ENCODE measurements around the gene GSTM2.
A peak's percentile ranks its signal among the peaks of the same experiment; 100 is the strongest.

Gene GSTM2

DNA sequence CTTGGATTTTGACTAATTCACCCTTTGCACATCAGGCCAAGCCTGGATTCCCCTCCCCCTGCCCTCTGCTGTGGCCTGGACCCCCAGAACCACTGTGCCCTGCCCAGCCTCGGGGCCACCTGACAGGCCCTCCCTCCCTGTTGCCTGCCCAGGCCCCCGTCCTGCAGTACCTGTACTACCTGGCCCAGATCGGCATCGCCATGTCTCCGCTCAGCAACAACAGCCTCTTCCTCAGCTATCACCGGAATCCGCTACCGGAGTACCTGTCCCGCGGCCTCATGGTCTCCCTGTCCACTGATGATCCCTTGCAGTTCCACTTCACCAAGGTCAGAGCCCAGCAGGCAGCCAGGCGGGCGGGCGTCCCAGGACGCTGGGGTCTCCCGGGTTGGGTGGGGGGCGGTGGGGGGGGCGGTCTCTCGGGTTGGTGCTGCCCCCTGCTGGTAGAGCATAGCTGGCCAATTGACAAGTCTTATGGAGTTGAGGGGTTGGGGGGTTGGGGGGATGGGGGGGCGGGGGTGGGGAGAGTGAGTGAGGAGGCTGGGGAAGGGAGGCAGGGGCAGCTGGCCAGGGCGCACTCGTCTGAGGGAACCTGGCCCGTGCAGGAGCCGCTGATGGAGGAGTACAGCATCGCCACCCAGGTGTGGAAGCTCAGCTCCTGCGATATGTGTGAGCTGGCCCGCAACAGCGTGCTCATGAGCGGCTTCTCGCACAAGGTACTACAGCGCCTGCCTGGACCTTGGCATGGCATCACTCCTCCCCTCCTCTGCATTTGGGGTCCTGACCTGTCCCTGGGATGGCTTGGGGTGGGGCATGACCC, 37.6 kb upstream of the GSTM2 start:
- Histone ChIP-seq H3K4me1 (ENCODE audit: control insufficient read depth in 5 of 5, insufficient read depth in 5 of 5, low read length in 5 of 5) (peaks cover 0 to 9% (median 9%) of the 10 kb centered on the region in 5 donors), H3K9ac (ENCODE audit: low read length in 5 of 5) (no peak overlapping the region), H3K4me3 (ENCODE audit: low read depth in 1 of 5, low read length in 5 of 5) (no peak overlapping the region), H3K9me3 (ENCODE audit: control insufficient read depth in 5 of 5, low read length in 5 of 5) (no peaks in the 10 kb centered on the region), H3K36me3 (ENCODE audit: control insufficient read depth in 5 of 5, insufficient read depth in 5 of 5, low read length in 5 of 5) (peaks cover 0 to 62% (median 50%) of the 10 kb centered on the region in 5 donors), H3K27ac (ENCODE audit: low read depth, low read length) (no peak overlapping the region), H3K27me3 (ENCODE audit: control insufficient read depth in 5 of 5, insufficient read depth in 4 of 5, low read length in 5 of 5) (no peaks in the 10 kb centered on the region)

DNA sequence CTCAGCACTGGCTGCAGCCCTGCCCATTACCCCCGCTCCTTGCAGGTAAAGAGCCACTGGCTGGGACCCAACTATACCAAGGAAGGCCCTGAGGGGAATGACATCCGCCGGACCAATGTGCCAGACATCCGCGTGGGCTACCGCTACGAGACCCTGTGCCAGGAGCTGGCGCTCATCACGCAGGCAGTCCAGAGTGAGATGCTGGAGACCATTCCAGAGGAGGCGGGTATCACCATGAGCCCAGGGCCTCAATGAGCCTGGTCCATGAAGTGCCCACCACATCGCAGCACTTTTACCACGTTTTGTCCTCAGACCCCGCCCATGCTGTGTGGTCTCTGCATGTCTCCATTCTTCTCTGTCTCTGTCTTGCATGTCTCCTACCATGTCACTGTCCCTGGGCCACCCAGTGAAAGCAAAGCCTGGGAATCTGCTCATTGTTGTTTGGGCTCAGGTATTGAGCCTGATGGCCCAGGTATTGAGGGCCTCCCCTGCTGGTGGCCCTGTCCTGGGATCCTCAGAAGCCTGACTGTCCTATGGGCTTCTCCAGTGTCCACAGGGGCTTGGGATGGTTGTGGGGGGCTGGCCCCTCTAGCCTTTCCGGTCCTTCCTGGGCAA, 36.9 kb upstream of the GSTM2 start:
- no peaks in the 10 kb centered on the region for H3K9me3 ChIP-seq (ENCODE audit: control insufficient read depth in 5 of 5, low read length in 5 of 5)
- peaks cover 0 to 59% (median 50%) of the 10 kb centered on the region in 5 donors for H3K36me3 ChIP-seq (ENCODE audit: control insufficient read depth in 5 of 5, insufficient read depth in 5 of 5, low read length in 5 of 5)
- no peak overlapping the region for H3K4me3 ChIP-seq (ENCODE audit: low read depth in 1 of 5, low read length in 5 of 5)
- H3K9ac ChIP-seq (ENCODE audit: low read length in 5 of 5): no peak overlapping the region
- no peaks in the 10 kb centered on the region for H3K27me3 ChIP-seq (ENCODE audit: control insufficient read depth in 5 of 5, insufficient read depth in 4 of 5, low read length in 5 of 5)
- H3K4me1 ChIP-seq (ENCODE audit: control insufficient read depth in 5 of 5, insufficient read depth in 5 of 5, low read length in 5 of 5): peaks cover under 1 to 5% (median 4%) of the 10 kb centered on the region in 5 donors
- H3K27ac ChIP-seq (ENCODE audit: low read depth, low read length): no peak overlapping the region

DNA sequence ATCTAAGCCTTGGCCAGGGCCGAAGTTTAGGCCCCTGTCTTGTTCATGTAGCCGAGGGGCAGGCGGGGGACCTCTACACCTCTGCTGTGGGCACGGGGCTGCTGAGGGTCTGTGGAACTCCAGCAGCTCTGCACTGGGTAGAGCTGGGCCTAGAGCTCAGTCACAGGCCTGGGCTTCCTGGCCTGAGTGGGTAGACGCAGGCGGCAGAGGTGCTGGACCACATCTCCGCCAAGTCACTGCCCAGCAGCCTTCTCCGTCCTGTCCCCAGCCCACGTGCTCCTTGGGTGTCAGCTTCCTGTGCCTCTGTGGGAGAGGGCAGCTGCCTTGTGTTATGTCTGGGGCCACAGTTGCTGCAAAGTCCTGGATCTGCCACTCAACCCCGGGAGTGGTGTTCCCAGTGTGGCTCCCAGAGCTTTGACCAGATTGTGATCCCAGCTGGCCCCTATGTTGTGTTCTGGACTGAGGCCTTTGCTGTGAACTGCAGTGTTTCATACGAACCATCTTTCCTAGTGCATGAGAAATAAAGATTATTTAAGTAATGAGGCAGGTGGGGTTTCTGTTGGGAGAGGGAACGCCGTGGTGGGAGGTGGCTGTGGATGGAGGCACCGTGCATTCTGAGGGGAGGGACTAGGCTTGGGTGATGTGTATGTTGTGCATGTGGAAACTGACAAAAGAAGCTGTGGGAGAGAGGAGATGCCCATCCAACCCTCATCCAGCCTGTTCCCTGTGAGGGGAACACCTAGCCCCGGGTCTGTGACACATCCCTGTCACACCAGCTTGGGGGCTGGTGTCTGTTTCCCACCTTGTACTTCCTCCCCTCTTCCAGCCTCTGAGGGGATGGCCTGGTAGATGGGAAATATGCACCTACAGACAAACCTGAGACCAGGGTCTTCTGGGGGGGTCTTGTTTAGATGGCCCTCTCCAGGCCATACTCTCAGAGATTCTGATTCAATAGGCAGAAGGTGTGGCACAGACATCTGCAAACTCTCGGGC, 36.0 kb upstream of the GSTM2 start:
- Histone ChIP-seq H3K4me1 (ENCODE audit: control insufficient read depth in 5 of 5, insufficient read depth in 5 of 5, low read length in 5 of 5) (peaks cover 2 to 11% (median 10%) of the 10 kb centered on the region in 5 donors), H3K27me3 (ENCODE audit: control insufficient read depth in 5 of 5, insufficient read depth in 4 of 5, low read length in 5 of 5) (no peaks in the 10 kb centered on the region), H3K27ac (ENCODE audit: low read depth, low read length) (no peak overlapping the region), H3K36me3 (ENCODE audit: control insufficient read depth in 5 of 5, insufficient read depth in 5 of 5, low read length in 5 of 5) (peaks cover 0 to 50% (median 46%) of the 10 kb centered on the region in 5 donors), H3K4me3 (ENCODE audit: low read depth in 1 of 5, low read length in 5 of 5) (no peak overlapping the region), H3K9ac (ENCODE audit: low read length in 5 of 5) (no peak overlapping the region), H3K9me3 (ENCODE audit: control insufficient read depth in 5 of 5, low read length in 5 of 5) (no peaks in the 10 kb centered on the region)

GRCh38 chr1:109632671-109633346, 35.0 kb upstream of the GSTM2 start:
- H3K9ac ChIP-seq (ENCODE audit: low read length in 5 of 5): no peak overlapping the region
- peaks cover 0 to 40% (median 36%) of the 10 kb centered on the region in 5 donors for H3K36me3 ChIP-seq (ENCODE audit: control insufficient read depth in 5 of 5, insufficient read depth in 5 of 5, low read length in 5 of 5)
- no peak overlapping the region for H3K27ac ChIP-seq (ENCODE audit: low read depth, low read length)
- peaks cover 2 to 13% (median 10%) of the 10 kb centered on the region in 5 donors for H3K4me1 ChIP-seq (ENCODE audit: control insufficient read depth in 5 of 5, insufficient read depth in 5 of 5, low read length in 5 of 5)
- no peaks in the 10 kb centered on the region for H3K9me3 ChIP-seq (ENCODE audit: control insufficient read depth in 5 of 5, low read length in 5 of 5)
- no peak overlapping the region for H3K4me3 ChIP-seq (ENCODE audit: low read depth in 1 of 5, low read length in 5 of 5)
- H3K27me3 ChIP-seq (ENCODE audit: control insufficient read depth in 5 of 5, insufficient read depth in 4 of 5, low read length in 5 of 5): no peaks in the 10 kb centered on the region

GRCh38 chr1:109634292-109634691, 33.6 kb upstream of the GSTM2 start:
- no peak overlapping the region for H3K4me3 ChIP-seq (ENCODE audit: low read depth in 1 of 5, low read length in 5 of 5)
- no peak overlapping the region for H3K9ac ChIP-seq (ENCODE audit: low read length in 5 of 5)
- H3K27me3 ChIP-seq (ENCODE audit: control insufficient read depth in 5 of 5, insufficient read depth in 4 of 5, low read length in 5 of 5): no peaks in the 10 kb centered on the region
- peaks cover 2 to 13% (median 10%) of the 10 kb centered on the region in 5 donors for H3K4me1 ChIP-seq (ENCODE audit: control insufficient read depth in 5 of 5, insufficient read depth in 5 of 5, low read length in 5 of 5)
- no peaks in the 10 kb centered on the region for H3K9me3 ChIP-seq (ENCODE audit: control insufficient read depth in 5 of 5, low read length in 5 of 5)
- H3K27ac ChIP-seq (ENCODE audit: low read depth, low read length): no peak overlapping the region
- H3K36me3 ChIP-seq (ENCODE audit: control insufficient read depth in 5 of 5, insufficient read depth in 5 of 5, low read length in 5 of 5): peaks cover 0 to 26% (median 21%) of the 10 kb centered on the region in 5 donors

DNA sequence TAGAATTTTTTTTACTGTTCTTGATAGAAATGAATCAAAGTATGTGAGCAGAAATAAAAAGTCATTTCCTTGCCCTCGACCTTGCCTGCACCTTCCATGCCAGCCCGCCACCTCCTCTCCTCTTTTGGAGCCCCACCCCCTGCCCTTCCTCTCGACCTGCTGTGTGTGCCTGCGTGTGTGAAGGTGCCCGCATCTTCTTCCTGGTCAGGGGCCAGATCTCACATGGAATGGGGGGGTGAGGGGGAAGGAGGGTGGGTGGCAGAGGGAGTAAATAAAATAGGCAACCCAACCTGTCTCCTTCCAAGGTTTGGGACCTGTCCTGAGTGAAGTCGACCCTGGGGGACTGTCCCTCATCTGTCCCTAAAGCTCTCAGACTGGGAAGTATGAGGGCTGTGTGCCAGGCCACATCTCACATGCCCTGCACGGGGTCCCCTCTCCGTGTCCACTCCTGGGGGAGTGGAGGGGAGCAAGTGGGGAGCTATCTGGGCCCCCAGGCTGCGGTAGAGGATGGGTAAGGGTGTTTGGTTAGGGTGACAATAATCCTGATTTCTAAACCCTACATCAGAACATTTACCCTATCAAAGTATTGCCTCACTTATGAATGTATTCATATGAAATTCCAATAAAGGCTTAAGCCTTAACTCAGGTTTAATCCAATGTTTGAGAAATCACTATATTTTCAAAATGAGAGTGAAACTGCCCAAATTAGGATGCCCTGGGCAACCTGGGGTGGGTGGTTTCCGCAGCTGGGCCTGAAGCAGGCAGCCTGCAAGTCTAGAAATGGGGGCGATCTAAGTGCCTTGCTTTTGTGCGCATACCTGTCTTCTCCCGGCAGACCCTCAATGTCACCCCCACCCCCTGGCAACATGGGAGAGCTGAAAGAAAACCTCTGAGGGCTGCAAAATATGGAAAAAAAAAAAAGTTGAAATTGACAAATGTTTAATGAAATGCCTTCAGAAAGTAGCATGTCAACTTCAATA, 32.8 kb upstream of the GSTM2 start:
- H3K4me1 ChIP-seq (ENCODE audit: control insufficient read depth in 5 of 5, insufficient read depth in 5 of 5, low read length in 5 of 5): peaks cover 2 to 14% (median 10%) of the 10 kb centered on the region in 5 donors
- no peaks in the 10 kb centered on the region for H3K9me3 ChIP-seq (ENCODE audit: control insufficient read depth in 5 of 5, low read length in 5 of 5)
- no peak overlapping the region for H3K9ac ChIP-seq (ENCODE audit: low read length in 5 of 5)
- H3K27ac ChIP-seq (ENCODE audit: low read depth, low read length): no peak overlapping the region
- no peaks in the 10 kb centered on the region for H3K27me3 ChIP-seq (ENCODE audit: control insufficient read depth in 5 of 5, insufficient read depth in 4 of 5, low read length in 5 of 5)
- peaks cover 0 to 18% (median 15%) of the 10 kb centered on the region in 5 donors for H3K36me3 ChIP-seq (ENCODE audit: control insufficient read depth in 5 of 5, insufficient read depth in 5 of 5, low read length in 5 of 5)
- no peak overlapping the region for H3K4me3 ChIP-seq (ENCODE audit: low read depth in 1 of 5, low read length in 5 of 5)

- Histone ChIP-seq H3K9me3 (ENCODE audit: control insufficient read depth in 5 of 5, low read length in 5 of 5) (no peaks in the 10 kb centered on the region), H3K4me3 (ENCODE audit: low read depth in 1 of 5, low read length in 5 of 5) (peak overlapping the region in 1 of 5 donors; percentile 9), H3K36me3 (ENCODE audit: control insufficient read depth in 5 of 5, insufficient read depth in 5 of 5, low read length in 5 of 5) (peaks cover 0 to 14% (median 11%) of the 10 kb centered on the region in 5 donors), H3K27me3 (ENCODE audit: control insufficient read depth in 5 of 5, insufficient read depth in 4 of 5, low read length in 5 of 5) (no peaks in the 10 kb centered on the region), H3K9ac (ENCODE audit: low read length in 5 of 5) (no peak overlapping the region), H3K27ac (ENCODE audit: low read depth, low read length) (no peak overlapping the region), H3K4me1 (ENCODE audit: control insufficient read depth in 5 of 5, insufficient read depth in 5 of 5, low read length in 5 of 5) (peaks cover 2 to 19% (median 11%) of the 10 kb centered on the region in 5 donors)
Observed at GRCh38 chr1:109635862-109636200, 32.0 kb upstream of the GSTM2 start.

- Histone ChIP-seq H3K9ac (ENCODE audit: low read length in 5 of 5) (no peak overlapping the region), H3K9me3 (ENCODE audit: control insufficient read depth in 5 of 5, low read length in 5 of 5) (no peaks in the 10 kb centered on the region), H3K4me1 (ENCODE audit: control insufficient read depth in 5 of 5, insufficient read depth in 5 of 5, low read length in 5 of 5) (peaks cover 2 to 19% (median 11%) of the 10 kb centered on the region in 5 donors)
Observed at GRCh38 chr1:109636201-109636952, 31.5 kb upstream of the GSTM2 start.

More at GRCh38 chr1:109636201-109636952, 31.5 kb upstream of the GSTM2 start:
- Histone ChIP-seq H3K27ac (ENCODE audit: low read depth, low read length) (no peak overlapping the region), H3K4me3 (ENCODE audit: low read depth in 1 of 5, low read length in 5 of 5) (peak overlapping the region in 1 of 5 donors; percentile 9), H3K36me3 (ENCODE audit: control insufficient read depth in 5 of 5, insufficient read depth in 5 of 5, low read length in 5 of 5) (peaks cover 0 to 8% (median 5%) of the 10 kb centered on the region in 5 donors), H3K27me3 (ENCODE audit: control insufficient read depth in 5 of 5, insufficient read depth in 4 of 5, low read length in 5 of 5) (no peaks in the 10 kb centered on the region)
